AG09309 (cell line): ENCODE measurements around the gene XPC.

Source experiments
- DNase-seq: peaks from one replicate; pipeline ENCODE4 v3.0.0-alpha.2; 2010; ENCODE audit warnings: low read depth
- H3K4me3 ChIP-seq: 2 replicates; pipeline ENCODE4 v1.5.1; 2011; ENCODE audit warnings: mild to moderate bottlenecking, low read depth, low read length, moderate library complexity; ENCODE audit not compliant: control insufficient read depth
- TF ChIP-seq, protein P1 (sequence below): IDR thresholded peaks from 2 replicates; pipeline ENCODE4 v1.5.1; 2011; ENCODE audit warnings: mild to moderate bottlenecking, low read depth, low read length, inconsistent platforms; ENCODE audit not compliant: insufficient read depth, control insufficient read depth; ENCODE audit errors: missing control alignments

Gene XPC

DNA sequence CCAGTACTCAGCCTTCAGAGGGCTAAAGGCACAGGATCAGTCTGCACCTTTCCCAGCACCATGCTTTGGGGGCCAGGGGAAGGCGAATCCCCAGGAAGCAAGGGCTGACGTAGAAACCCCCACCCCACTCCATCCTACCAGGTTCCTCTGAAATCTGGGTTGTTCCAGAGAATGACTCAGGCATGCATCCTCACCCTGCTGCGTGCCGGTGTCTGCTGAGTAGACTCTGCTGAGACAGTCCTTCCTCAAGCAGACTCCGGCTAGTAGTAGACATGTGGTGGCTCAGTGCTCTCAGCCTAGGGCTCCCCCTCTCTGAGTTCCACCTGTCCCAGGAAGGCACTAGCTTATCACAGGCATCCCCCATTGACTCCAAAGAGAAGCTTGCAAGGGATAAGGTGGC is 44.5 kb downstream of the XPC start:
- TF ChIP-seq, protein P1, sequence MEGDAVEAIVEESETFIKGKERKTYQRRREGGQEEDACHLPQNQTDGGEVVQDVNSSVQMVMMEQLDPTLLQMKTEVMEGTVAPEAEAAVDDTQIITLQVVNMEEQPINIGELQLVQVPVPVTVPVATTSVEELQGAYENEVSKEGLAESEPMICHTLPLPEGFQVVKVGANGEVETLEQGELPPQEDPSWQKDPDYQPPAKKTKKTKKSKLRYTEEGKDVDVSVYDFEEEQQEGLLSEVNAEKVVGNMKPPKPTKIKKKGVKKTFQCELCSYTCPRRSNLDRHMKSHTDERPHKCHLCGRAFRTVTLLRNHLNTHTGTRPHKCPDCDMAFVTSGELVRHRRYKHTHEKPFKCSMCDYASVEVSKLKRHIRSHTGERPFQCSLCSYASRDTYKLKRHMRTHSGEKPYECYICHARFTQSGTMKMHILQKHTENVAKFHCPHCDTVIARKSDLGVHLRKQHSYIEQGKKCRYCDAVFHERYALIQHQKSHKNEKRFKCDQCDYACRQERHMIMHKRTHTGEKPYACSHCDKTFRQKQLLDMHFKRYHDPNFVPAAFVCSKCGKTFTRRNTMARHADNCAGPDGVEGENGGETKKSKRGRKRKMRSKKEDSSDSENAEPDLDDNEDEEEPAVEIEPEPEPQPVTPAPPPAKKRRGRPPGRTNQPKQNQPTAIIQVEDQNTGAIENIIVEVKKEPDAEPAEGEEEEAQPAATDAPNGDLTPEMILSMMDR = no peak
- no peak for DNase-seq
- H3K4me3 ChIP-seq = no peak overlapping the region

DNA sequence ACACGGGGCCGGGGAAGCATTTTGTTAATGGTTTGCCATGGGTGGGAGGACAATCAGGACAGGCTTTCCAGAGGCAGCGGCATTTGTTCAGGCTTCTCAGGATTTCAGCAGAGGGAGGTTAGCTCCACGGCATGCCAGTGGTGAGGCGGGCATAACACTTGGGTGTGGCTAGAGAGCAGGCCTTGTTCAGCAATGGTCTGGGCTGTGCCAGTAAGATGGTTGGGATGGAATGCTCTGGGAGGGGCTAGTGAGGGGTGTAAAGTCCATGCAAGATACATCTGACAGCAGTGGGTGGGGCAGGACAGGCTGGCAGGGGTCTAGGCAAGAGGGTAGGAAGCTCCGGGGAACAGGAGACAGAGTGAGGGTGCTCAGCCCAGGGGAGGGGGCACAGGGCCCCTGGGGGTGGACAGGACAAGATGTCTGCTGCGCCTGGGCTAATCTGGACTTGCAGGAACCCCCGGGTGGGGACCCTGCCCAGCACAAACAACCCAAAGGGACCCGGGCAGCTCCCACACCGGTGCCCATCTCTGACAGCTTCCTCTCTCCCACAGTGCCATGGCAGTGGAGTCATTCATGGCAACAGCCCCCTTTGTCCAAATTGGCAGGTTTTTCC is 45.1 kb downstream of the XPC start:
- no peak overlapping the region for H3K4me3 ChIP-seq
- DNase-seq = no peak
- TF ChIP-seq, protein P1 = no peak

DNA sequence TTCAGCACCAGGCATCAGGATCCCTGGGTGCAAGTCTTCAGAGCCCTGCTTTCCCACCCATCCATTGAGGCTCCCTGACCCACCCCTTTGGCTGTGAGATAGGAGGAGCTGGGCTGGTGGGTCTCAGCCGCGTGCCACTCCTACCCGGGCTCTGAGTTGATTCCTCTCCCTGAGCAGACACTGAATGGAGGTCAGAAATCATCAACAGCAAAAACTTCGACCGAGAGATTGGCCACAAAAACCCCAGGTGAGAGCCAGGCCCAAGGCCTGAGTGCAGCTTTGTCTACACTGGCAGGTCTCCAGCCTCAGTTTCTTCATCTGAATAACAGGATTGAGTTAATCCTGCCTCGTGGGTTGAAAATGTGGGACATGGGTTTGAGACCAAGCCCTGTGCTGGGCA is 45.7 kb downstream of the XPC start:
- H3K4me3 ChIP-seq = no peak overlapping the region
- TF ChIP-seq, protein P1 = no peak
- no peak for DNase-seq

DNA sequence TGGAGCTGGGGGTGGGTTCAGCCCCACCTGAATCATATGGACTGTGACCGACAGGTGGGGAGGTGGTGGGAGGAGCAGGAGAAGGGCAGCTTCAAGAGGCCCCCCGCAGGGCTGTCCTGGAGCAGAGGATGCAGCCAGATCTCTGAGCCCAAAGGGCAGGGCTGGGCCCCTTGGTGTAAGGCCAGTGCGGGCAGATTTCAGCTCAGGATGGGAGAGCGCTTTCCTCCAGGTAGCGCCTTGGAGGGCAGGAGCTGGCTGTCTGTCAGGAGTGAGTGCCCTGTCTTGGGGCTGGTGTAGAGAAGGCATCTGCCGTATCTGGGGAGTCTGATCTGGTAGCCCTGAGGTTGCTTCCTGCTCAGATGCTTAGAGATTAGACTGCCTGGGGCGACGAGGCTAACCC is 46.3 kb downstream of the XPC start:
- no peak for DNase-seq
- TF ChIP-seq, protein P1 = no peak
- H3K4me3 ChIP-seq = no peak overlapping the region

DNA sequence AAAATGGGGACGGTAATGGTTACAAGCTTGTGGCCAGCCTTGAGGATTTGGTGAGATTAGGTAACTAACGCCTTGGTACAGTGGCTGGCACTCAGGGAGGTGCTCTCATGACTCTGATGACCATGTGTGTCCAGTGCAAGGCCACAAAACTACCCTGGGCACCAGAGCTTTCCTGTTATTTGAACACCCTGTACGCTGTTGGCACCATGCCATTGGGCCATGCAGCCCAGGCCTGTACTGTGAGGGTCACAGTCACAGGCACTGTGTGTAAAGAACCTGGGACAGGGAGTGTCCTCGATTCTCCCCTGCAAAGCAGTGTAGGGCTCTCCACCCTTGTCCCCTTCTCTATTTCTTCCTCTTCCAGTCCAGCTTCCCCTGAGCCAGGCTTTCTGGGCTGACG is 47.3 kb downstream of the XPC start:
- no peak for DNase-seq
- no peak overlapping the region for H3K4me3 ChIP-seq
- TF ChIP-seq, protein P1 = no peak

DNA sequence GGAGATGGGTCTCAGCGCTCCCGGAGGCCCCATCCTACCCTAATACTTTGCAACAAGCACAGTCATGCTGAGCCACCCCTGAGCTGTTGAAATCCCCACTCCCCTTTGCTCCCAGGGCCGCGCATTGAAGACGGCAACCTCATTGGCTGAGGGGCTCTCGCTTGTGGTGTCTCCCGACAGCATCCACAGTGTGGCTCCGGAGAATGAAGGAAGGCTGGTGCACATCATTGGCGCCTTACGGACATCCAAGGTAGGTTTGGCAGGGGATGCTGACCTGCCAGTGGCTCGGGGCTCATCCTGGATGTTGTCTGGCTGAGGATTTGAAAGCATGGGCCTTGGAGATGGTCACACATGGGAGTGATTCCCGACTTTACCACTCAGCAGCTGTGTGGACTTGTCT is 47.7 kb downstream of the XPC start:
- no peak overlapping the region for H3K4me3 ChIP-seq
- no peak for DNase-seq
- TF ChIP-seq, protein P1 = no peak

DNA sequence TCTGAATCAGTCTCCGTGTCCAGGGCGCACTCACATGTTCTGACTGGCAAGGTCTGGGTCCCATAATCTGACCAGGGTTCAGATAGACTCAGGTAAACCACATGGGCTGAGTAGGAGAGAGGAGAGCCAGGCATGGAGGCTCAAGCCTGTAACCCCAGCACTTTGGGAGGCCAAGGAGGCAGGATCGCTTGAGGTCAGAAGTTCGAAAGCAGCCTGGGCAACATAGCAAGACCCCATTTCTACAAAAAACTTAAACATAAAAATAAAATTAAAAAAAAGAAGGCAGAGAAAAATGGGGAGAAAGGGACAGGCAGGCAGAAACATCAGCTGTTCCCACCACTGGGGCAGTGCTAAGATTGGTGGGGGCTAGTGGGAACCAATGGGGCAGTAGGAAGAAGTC is 48.2 kb downstream of the XPC start:
- TF ChIP-seq, protein P1 = no peak
- DNase-seq = no peak
- H3K4me3 ChIP-seq = no peak overlapping the region
